ENCODE results near the gene WNT10A. TPM values are rescaled to one million over a fixed set of nuclear protein-coding genes. Genes with fewer than 3 reads are reported as not detected.

WNT10A gene
- total RNA-seq (1 to 10 TPM; 1.5 to 2.5 TPM), polyA plus RNA-seq (ENCODE audit: insufficient read depth, low read depth, low replicate concordance) (2.1 TPM)
- long read RNA-seq, donor 1, result 0 reads
- long read RNA-seq, donor 2, partial matches to known transcripts, result 0 of 1 reads
- long read RNA-seq, donor 2, other reads (novel, unspliced or antisense), result 0 of 1 reads

- H3K27me3 ChIP-seq, result no peaks in the 10 kb centered on the region
- H3K27ac ChIP-seq, result no peak within 1 kb of the TSS
- no peak for DNase-seq
- H3K4me3 ChIP-seq, result peak within 1 kb of the TSS in 1 of 2 donors; percentile 35
- H3K36me3 ChIP-seq (ENCODE audit: low read depth, missing control alignments), result no peaks in the 10 kb centered on the region
- H3K9me3 ChIP-seq, result no peaks in the 10 kb centered on the region
- WGBS, 2 donors, result 1 to 3% methylated on average over 13 to 43 of the region's 58 CpGs
- H3K4me1 ChIP-seq, result peaks cover 24% of the 10 kb centered on the region
- no peak for TF ChIP-seq POLR2A (IDR thresholded peaks at IDR 0.05)
- TF ChIP-seq CTCF (IDR thresholded peaks at IDR 0.05), result no peak
- intact Hi-C loops (cut with DNase I; ENCODE audit: low total_unique reads), result no loop called here
Measured at GRCh38 chr2:218880102-218880858, at the start of gene WNT10A. Gene WNT10A, plus strand, starts transcription at chr2:218880852. Its CDS starts 144 bp downstream, at chr2:218880996.

DNA sequence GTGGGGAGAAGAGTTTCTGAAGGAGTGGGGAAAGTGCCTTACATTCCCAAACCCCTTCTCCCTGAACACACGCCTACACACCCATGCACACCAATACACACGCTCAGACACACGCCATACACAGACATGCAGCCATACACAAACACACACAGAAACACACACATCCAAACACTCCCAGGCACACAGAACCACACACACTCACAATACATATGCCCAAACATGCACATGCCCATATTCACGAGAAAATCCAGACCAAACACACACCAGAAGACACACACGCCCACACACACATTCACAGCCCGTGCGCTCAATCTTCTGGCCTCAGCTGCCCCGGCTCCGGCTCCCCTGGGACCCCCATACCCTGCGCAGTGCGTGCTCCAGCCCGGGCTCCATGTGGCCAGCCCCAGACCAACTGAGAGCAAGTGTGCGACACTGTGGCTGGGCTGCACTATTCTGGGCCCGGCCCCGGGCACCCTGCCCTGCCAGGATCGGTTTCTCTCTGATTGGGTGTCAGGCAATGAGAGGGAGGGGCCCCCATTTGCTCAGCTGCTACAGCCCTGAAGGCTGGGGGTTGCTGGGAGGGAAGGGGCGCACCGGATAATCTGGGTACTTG, 49.2 kb upstream of the WNT10A start, which contains the start of gene PRKAG3:
Gene PRKAG3 (minus strand): TSS at position 426 of the 613 bp plus-strand sequence.
- no peaks in the 10 kb centered on the region for H3K27me3 ChIP-seq
- no peak within 1 kb of the TSS for H3K4me3 ChIP-seq
- DNase-seq, result no peak
- TF ChIP-seq CTCF (IDR thresholded peaks at IDR 0.05) (no peak), POLR2A (IDR thresholded peaks at IDR 0.05) (no peak)
- 75 to 80% methylated on average over 14 to 18 of the region's 18 CpGs for WGBS, 2 donors
- intact Hi-C loops (cut with DNase I; ENCODE audit: low total_unique reads), result no loop called here
- no peak within 1 kb of the TSS for H3K27ac ChIP-seq
- peaks cover 8% of the 10 kb centered on the region for H3K4me1 ChIP-seq
- H3K9me3 ChIP-seq, result no peaks in the 10 kb centered on the region
- H3K36me3 ChIP-seq (ENCODE audit: low read depth, missing control alignments), result no peaks in the 10 kb centered on the region

GRCh38 chr2:218832081-218832480, 48.6 kb upstream of the WNT10A start:
- intact Hi-C loops (cut with DNase I; ENCODE audit: low total_unique reads), result no loop called here
- H3K9me3 ChIP-seq, result no peaks in the 10 kb centered on the region
- TF ChIP-seq POLR2A (IDR thresholded peaks at IDR 0.05) (no peak), CTCF (IDR thresholded peaks at IDR 0.05) (no peak)
- no peak for DNase-seq
- no peak overlapping the region for H3K4me3 ChIP-seq
- no peak overlapping the region for H3K27ac ChIP-seq
- H3K4me1 ChIP-seq, result peaks cover 8% of the 10 kb centered on the region
- H3K36me3 ChIP-seq (ENCODE audit: low read depth, missing control alignments), result no peaks in the 10 kb centered on the region
- H3K27me3 ChIP-seq, result no peaks in the 10 kb centered on the region
- WGBS, 2 donors, result 73 to 75% methylated on average over 3 of the region's 3 CpGs

- H3K4me1 ChIP-seq, result peaks cover 8% of the 10 kb centered on the region
- intact Hi-C loops (cut with DNase I; ENCODE audit: low total_unique reads), result no loop called here
- no peak overlapping the region for H3K27ac ChIP-seq
- 34 to 52% methylated on average over 3 of the region's 3 CpGs for WGBS, 2 donors
- no peaks in the 10 kb centered on the region for H3K9me3 ChIP-seq
- no peak for TF ChIP-seq CTCF (IDR thresholded peaks at IDR 0.05)
- TF ChIP-seq POLR2A (IDR thresholded peaks at IDR 0.05), result no peak
- H3K36me3 ChIP-seq (ENCODE audit: low read depth, missing control alignments), result no peaks in the 10 kb centered on the region
- no peak overlapping the region for H3K4me3 ChIP-seq
- peak; percentile 30 for DNase-seq
- no peaks in the 10 kb centered on the region for H3K27me3 ChIP-seq
Measured at GRCh38 chr2:218832520-218832919, 48.1 kb upstream of the WNT10A start.

All from testis (tissue), 5 donors.